NOMO-1 treated with DMSO at 0.1 percent for 48 hours (cell line): ENCODE measurements around the gene E2F1.
"Not testable (repeated sequence)": the region's sequence is repeated elsewhere in the genome, so short reads cannot be mapped to it uniquely, and the experiment has no call there.

Source experiments
- DNase-seq: peaks from one replicate; lab custom pipeline; 2025; ENCODE audit not compliant: unreplicated experiment; lab: John Stamatoyannopoulos, UW

E2F1 gene

GRCh38 chr20:33646191-33646590 is 40.0 kb downstream of the E2F1 start:
- DNase-seq, result no peak

DNA sequence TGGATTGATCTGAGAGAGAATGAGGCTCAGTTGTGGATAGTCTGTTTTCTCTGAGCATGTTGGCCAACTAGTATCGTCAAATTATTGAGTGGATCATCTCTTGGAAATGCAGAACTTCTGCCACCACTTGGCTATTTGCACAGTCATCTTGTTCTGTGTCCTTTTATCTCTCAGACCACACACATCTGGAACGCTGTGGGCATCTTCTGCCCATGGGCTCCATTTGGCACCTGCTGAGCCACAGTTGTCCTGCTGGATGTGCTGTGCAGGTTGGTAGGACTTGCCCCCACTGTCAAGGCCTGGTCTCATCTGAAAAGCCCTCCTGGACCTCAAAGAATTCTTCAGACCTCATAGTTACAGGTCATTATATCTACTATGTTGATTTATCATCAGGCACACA is 40.8 kb downstream of the E2F1 start:
- DNase-seq, result no peak

- DNase-seq, result no peak
These were observed 41.2 kb downstream of the E2F1 start for GRCh38 chr20:33645072-33645358.

GRCh38 chr20:33644313-33645071 is 41.7 kb downstream of the E2F1 start:
- no peak for DNase-seq

- peak; percentile 9 for DNase-seq
These were observed 45.9 kb downstream of the E2F1 start for GRCh38 chr20:33640287-33640686.

DNA sequence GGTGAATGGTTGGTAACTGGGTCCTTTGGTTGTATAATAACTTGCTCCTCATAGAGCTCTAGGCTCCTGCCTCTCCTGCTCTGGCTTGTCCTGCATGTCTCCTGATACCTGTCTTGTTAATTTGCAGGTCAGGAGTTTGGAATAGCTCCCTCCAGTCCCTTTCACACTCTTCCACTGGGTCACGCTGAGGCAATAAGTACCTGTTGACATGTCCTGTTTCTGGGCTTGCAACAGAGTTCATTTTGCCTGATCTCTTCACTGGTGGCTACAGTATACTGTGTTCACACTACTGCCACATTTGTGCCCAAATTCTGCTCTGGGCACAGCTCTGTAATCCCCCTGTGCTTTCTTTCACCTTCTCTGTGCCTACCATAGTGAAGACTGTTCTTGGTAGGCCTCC is 49.4 kb downstream of the E2F1 start:
- DNase-seq, result no peak

DNA sequence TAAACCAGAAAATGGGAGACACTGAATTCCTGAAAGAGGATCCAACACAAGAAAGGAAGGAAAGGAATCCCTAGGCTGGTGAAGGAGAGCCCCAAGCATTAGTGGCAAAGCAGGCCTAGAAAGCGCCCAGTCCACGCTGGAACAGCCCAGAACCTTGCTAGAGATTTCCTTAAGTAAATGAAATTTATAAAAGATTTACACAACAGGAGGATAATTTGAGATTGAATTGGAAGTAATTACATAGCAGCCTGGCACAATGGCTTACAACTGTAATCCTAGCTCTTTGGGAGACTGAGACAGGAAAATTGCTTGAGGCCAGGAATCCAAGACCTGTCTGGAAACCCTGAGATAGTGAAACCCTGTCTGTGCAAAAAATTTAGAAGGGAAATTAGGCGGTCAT is 50.8 kb downstream of the E2F1 start:
- no peak for DNase-seq

- not testable (repeated sequence) for DNase-seq
These were observed 54.3 kb downstream of the E2F1 start for GRCh38 chr20:33631910-33632309.

- no peak for DNase-seq
These were observed 55.7 kb downstream of the E2F1 start for GRCh38 chr20:33630507-33630906.

- no peak for DNase-seq
These were observed 56.2 kb downstream of the E2F1 start for GRCh38 chr20:33629979-33630378.

DNA sequence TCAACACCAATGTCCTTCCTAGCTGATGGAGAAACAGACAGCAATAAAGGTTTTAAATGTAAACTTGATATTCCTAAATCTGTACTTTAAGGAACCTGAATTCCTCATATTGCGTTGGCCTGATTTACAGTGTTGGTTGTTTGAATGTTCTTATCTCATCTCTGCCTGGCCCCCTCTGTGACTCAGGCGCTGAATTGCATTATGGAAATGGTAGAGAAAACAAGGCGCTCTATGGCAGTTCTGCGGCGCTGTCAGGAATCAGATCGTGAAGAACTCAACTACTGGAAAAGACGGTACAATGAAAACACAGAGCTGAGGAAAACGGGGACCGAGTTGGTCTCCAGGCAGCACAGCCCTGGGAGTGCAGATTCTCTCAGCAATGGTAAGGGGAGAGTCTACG is 56.7 kb downstream of the E2F1 start:
- DNase-seq, result no peak

- DNase-seq, result no peak
These were observed 58.5 kb downstream of the E2F1 start for GRCh38 chr20:33627577-33628216.

GRCh38 chr20:33626190-33626589 is 60.0 kb downstream of the E2F1 start:
- DNase-seq, result no peak
